Gastroesophageal sphincter (tissue), 4 donors: ENCODE measurements around the gene SH2B2. TPM values are rescaled to one million over a fixed set of nuclear protein-coding genes. Genes with fewer than 3 reads are reported as not detected.

ENCODE experiments used
- ATAC-seq: fragments of 150-250 bp; one replicate; pipeline ENCODE4 v1.9.1; 2016; ENCODE audit warnings: mild to moderate bottlenecking, moderate library complexity
- H3K27ac ChIP-seq, 4 donors: fragments of 200-600 bp; sonication (generic) in 3 of 4; 1 replicate in 3 of 4; 2 replicates in 1 of 4; pipeline ENCODE4 v1.5.1; 2016 to 2019
- H3K27me3 ChIP-seq: fragments of 200-600 bp; sonication (generic); one replicate; pipeline ENCODE4 v1.5.1; 2019
- H3K36me3 ChIP-seq, 2 donors: fragments of 200-600 bp; sonication (generic); one replicate each; pipeline ENCODE4 v1.5.1; 2019; ENCODE audit warnings: control low read depth in 1 of 2
- H3K4me1 ChIP-seq, 3 donors: fragments of 200-600 bp; sonication (generic); 1 replicate in 2 of 3; 2 replicates in 1 of 3; pipeline ENCODE4 v1.5.1; 2016 to 2019; ENCODE audit warnings: control low read depth in 2 of 3
- H3K4me3 ChIP-seq, 2 donors: fragments of 200-600 bp; sonication (generic); one replicate each; pipeline ENCODE4 v1.5.1; 2019; ENCODE audit warnings: mild to moderate bottlenecking in 1 of 2, moderate library complexity in 1 of 2
- H3K9me3 ChIP-seq, 3 donors: fragments of 200-600 bp; sonication (generic); one replicate each; pipeline ENCODE4 v1.5.1; 2017 to 2019; ENCODE audit warnings: control low read depth in 2 of 3
- EP300 ChIP-seq: sonication (generic); formaldehyde crosslinking; IDR thresholded peaks from one replicate; pipeline ENCODE4 v1.6.1; 2017; ENCODE audit warnings: antibody characterized with exemption, mild to moderate bottlenecking
- POLR2A ChIP-seq, 2 donors: fragments of 450-650 bp; IDR thresholded peaks; one replicate each; pipeline ENCODE4 v1.6.1; 2017; ENCODE audit warnings: antibody characterized with exemption in 2 of 2, mild to moderate bottlenecking in 2 of 2, moderate library complexity in 1 of 2
- POLR2AphosphoS5 ChIP-seq: sonication (generic); formaldehyde crosslinking; IDR thresholded peaks from one replicate; pipeline ENCODE4 v1.6.1; 2017; ENCODE audit warnings: antibody characterized with exemption
- WGBS, 2 donors: methylation state at CpG; one replicate each; pipeline ENCODE4 v1.1.5; 2018; ENCODE audit warnings: low coverage in 1 of 2; 5-methylcytosine and 5-hydroxymethylcytosine counted together
- total RNA-seq, 4 donors: library from RNA; depleted of rRNA; stranded (reverse); fragments of >200 nt; gene quantifications; one replicate each; pipeline ENCODE4 v1.1.0, GENCODE V29; 2016
- TF ChIP-seq, protein P1 (sequence below), 4 experiments: fragments of 200-600 bp in 2 of 4; fragments of 450-650 bp in 2 of 4; sonication (generic) in 1 of 4; IDR thresholded peaks; one replicate each; pipeline ENCODE4 v1.5.1; 2017 to 2019; ENCODE audit warnings: antibody characterized with exemption in 4 of 4, mild to moderate bottlenecking in 2 of 4, moderate library complexity in 2 of 4

SH2B2 gene
- total RNA-seq, 4 donors from 2014 or later: 2.8 to 8.0 (median 3.8) TPM

DNA sequence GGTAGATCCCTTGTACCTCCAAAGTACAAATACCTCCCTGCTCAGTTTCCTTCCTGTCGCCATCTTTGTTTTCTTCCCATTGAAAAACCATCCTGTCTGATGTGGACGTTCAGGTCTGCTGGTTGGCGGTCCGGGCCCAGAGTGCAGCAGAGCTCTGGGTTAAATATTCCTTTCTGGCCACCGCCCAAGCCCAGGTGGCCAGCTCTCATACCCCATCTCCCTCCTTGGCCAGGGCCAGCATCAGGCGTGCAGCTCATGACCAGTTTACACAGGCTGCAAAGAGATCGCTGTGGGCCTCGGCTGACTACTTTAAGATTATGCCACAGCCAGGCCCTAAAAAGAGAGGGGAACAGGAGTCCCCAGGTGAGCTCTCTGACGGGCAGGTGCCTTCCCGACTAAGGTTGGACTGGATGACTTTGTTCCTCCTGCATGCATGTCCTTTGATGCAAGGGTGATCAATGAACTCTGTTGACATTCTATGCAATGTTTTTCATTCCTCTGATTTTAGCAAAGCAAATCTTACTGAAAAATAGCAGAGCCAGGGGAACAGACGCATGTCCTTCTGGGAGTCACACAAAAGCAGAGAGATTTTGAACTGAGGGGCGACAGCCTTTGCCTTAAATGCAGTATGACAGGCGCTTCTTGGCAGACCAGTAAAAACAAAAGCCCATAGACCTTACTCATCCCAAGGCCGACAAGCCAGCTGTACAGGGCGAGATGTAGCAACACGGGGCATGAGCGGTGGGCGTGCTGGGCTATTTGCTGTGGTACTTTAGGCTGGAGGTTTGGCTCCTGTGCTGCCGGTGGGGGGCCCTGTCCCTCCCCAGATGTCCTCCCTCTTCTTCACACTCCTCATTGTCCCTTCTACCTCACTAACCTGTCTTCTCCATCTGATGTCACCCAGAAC is 33.3 kb upstream of the SH2B2 start:
- TF ChIP-seq, protein P1, sequence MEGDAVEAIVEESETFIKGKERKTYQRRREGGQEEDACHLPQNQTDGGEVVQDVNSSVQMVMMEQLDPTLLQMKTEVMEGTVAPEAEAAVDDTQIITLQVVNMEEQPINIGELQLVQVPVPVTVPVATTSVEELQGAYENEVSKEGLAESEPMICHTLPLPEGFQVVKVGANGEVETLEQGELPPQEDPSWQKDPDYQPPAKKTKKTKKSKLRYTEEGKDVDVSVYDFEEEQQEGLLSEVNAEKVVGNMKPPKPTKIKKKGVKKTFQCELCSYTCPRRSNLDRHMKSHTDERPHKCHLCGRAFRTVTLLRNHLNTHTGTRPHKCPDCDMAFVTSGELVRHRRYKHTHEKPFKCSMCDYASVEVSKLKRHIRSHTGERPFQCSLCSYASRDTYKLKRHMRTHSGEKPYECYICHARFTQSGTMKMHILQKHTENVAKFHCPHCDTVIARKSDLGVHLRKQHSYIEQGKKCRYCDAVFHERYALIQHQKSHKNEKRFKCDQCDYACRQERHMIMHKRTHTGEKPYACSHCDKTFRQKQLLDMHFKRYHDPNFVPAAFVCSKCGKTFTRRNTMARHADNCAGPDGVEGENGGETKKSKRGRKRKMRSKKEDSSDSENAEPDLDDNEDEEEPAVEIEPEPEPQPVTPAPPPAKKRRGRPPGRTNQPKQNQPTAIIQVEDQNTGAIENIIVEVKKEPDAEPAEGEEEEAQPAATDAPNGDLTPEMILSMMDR (IDR thresholded peaks at IDR 0.05): no peak
- no peak for TF ChIP-seq POLR2AphosphoS5
- no peak for TF ChIP-seq EP300
- TF ChIP-seq POLR2A (IDR thresholded peaks at IDR 0.05): no peak
- H3K27ac ChIP-seq: no peak overlapping the region
- no peaks in the 10 kb centered on the region for H3K9me3 ChIP-seq
- ATAC-seq: no peak
- WGBS, 2 donors: 91 to 93% methylated on average over 5 to 6 of the region's 19 CpGs
- peaks cover 0 to 43% of the 10 kb centered on the region in 2 donors for H3K36me3 ChIP-seq
- no peak overlapping the region for H3K4me3 ChIP-seq
- H3K4me1 ChIP-seq: no peaks in the 10 kb centered on the region
- no peaks in the 10 kb centered on the region for H3K27me3 ChIP-seq

DNA sequence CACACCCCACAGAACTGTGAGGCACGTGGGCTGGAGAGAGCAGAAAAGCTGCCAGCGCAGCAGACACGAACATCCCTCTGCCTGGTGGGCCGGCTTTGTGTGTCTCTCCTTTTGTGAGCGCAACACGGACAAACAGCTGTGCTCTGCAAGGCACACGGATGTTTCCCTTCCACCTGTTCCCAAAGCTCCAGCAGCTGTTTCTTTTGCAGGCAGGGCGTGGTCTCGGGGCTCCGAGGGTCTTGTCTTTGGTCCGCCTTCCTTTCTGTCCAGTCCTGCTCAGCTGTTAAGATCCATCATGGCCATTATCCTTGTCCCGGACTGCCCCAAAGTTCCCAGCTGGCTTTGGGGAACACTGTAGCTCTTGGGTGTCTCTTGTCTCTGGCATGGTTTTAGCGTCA is 32.7 kb upstream of the SH2B2 start:
- Histone ChIP-seq H3K9me3 (no peaks in the 10 kb centered on the region), H3K4me1 (no peaks in the 10 kb centered on the region), H3K27ac (no peak overlapping the region), H3K36me3 (peaks cover 0 to 38% of the 10 kb centered on the region in 2 donors), H3K4me3 (no peak overlapping the region), H3K27me3 (no peaks in the 10 kb centered on the region)
- TF ChIP-seq EP300: no peak
- no peak for TF ChIP-seq POLR2A (IDR thresholded peaks at IDR 0.05)
- no peak for TF ChIP-seq POLR2AphosphoS5
- TF ChIP-seq, protein P1 (IDR thresholded peaks at IDR 0.05): no peak
- WGBS, 2 donors: 72 to 83% methylated on average over 10 to 12 of the region's 13 CpGs
- no peak for ATAC-seq

DNA sequence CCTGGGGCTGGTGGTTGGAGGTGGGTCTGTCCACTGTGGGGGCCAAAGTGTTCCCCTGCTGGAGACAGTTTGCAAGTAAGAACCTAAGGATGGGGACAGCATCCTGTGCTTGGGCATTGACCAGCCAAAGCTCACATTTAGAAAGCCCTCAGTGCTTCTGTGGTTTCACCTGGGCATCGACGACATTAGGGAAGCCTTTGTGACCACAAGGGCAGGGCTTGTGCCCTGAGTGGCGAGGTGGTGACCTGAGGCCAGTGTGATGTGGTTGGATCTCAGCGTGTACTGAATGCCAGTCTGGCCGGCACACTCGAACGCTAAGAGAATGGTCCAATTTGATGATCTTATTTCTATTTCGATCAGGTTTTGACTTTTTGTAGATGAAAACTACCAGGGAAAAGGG is 32.1 kb upstream of the SH2B2 start:
- TF ChIP-seq, protein P1 (IDR thresholded peaks at IDR 0.05): no peak
- TF ChIP-seq EP300: no peak
- TF ChIP-seq POLR2AphosphoS5: no peak
- no peak for TF ChIP-seq POLR2A (IDR thresholded peaks at IDR 0.05)
- no peaks in the 10 kb centered on the region for H3K4me1 ChIP-seq
- WGBS, 2 donors: 80 to 89% methylated on average over 1 to 3 of the region's 8 CpGs
- H3K36me3 ChIP-seq: peaks cover 0 to 32% of the 10 kb centered on the region in 2 donors
- no peak overlapping the region for H3K4me3 ChIP-seq
- no peaks in the 10 kb centered on the region for H3K9me3 ChIP-seq
- H3K27me3 ChIP-seq: no peaks in the 10 kb centered on the region
- no peak overlapping the region for H3K27ac ChIP-seq
- no peak for ATAC-seq

GRCh38 chr7:102255501-102255900 is 31.2 kb upstream of the SH2B2 start:
- ATAC-seq: no peak
- H3K36me3 ChIP-seq: peaks cover 0 to 24% of the 10 kb centered on the region in 2 donors
- no peaks in the 10 kb centered on the region for H3K4me1 ChIP-seq
- H3K27ac ChIP-seq: no peak overlapping the region
- no peaks in the 10 kb centered on the region for H3K27me3 ChIP-seq
- H3K9me3 ChIP-seq: no peaks in the 10 kb centered on the region
- TF ChIP-seq POLR2AphosphoS5 (no peak), EP300 (no peak), POLR2A (IDR thresholded peaks at IDR 0.05) (no peak)
- TF ChIP-seq, protein P1 (IDR thresholded peaks at IDR 0.05): no peak
- no peak overlapping the region for H3K4me3 ChIP-seq
- WGBS, 2 donors: 61 to 79% methylated on average over 7 of the region's 7 CpGs

DNA sequence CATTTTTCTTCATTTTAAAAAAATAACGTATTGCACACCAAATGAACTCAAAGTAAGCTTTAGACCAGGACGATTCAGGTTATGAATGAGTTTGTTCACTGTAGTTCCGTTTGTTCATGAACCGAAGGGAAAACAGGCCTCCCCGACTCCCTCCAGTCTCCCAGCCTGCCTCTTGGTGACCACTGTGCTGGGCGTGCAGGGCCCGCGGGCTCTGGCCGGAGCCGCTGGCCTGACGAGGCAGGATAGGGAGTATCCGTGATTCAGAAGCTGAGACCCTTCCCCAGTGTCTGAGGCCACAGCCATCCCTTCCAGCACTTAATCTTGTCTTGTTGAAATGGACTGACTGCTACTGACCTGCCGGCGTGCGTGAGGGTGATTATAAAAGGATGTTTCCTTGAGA is 30.8 kb upstream of the SH2B2 start:
- Histone ChIP-seq H3K27ac (no peak overlapping the region), H3K9me3 (no peaks in the 10 kb centered on the region), H3K4me1 (no peaks in the 10 kb centered on the region), H3K4me3 (no peak overlapping the region), H3K36me3 (peaks cover 0 to 23% of the 10 kb centered on the region in 2 donors), H3K27me3 (no peaks in the 10 kb centered on the region)
- TF ChIP-seq, protein P1 (IDR thresholded peaks at IDR 0.05): no peak
- TF ChIP-seq POLR2AphosphoS5 (no peak), EP300 (no peak), POLR2A (IDR thresholded peaks at IDR 0.05) (no peak)
- 78 to 86% methylated on average over 6 to 8 of the region's 15 CpGs for WGBS, 2 donors
- ATAC-seq: no peak
